Jurkat, Clone E6-1 (cell line): ENCODE data around the gene IL12RB1.
"Not testable (repeated sequence)": the region's sequence is repeated elsewhere in the genome, so short reads cannot be mapped to it uniquely, and the experiment has no call there.

ENCODE experiments used
- DNase-seq: peaks from one replicate; pipeline ENCODE4 v3.0.0-alpha.2; 2011; ENCODE audit warnings: low read depth, low spot score
- H3K4me3 ChIP-seq: 2 replicates; pipeline ENCODE4 v1.5.1; 2011; ENCODE audit warnings: mild to moderate bottlenecking, low read length, control low read depth, moderate library complexity

Gene IL12RB1

DNA sequence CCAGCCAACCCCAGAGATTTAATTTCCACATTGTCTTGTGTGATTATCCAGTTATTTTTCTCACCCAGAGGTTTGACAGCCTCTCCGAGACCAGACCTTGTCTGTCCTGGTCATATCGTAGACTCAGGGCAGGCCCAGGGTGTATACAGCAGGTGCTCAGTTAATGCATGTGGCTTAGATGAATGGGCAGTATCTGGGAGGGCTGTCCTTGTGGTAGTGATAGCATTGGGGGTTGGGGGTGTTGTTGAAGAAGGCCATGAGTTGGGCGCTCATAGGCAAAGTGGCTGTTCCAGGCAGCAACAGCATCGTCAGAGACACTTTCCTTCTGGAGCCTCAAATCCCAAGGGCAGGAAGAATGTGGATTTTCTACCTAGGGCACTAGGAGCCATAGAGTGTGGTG, 27.7 kb upstream of the IL12RB1 start:
- H3K4me3 ChIP-seq, result no peak overlapping the region
- no peak for DNase-seq

GRCh38 chr19:18113827-18114226, 27.1 kb upstream of the IL12RB1 start:
- no peak overlapping the region for H3K4me3 ChIP-seq
- DNase-seq, result no peak

- DNase-seq, result peak; percentile 31
- H3K4me3 ChIP-seq, result no peak overlapping the region
Observed at GRCh38 chr19:18112989-18113478, 26.3 kb upstream of the IL12RB1 start.

GRCh38 chr19:18110609-18111232, 24.0 kb upstream of the IL12RB1 start:
- H3K4me3 ChIP-seq, result no peak overlapping the region
- no peak for DNase-seq

- no peak for DNase-seq
Observed at GRCh38 chr19:18109733-18110608, 23.2 kb upstream of the IL12RB1 start.

DNA sequence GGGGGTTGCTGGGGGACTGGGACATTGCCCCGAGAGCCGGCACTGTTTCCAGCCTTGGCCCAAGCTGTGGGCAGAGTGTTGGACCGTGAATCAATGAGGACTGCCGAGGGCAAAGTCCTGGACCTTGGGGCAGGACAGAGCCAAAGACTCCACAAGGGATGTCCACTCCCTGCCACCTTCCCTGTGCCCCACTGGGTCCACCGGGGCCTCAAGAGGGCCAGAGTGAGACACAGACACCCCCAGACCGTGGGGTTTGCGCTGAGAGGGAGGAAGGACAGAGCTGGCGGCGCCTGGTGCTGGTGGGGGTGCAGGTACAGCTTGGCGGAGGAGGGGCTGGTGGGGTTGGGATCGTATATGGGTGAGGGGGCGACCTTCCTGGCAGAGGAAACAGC, 22.6 kb upstream of the IL12RB1 start:
- H3K4me3 ChIP-seq, result peak overlapping the region; percentile 52
- no peak for DNase-seq

More at GRCh38 chr19:18109733-18110608, 23.2 kb upstream of the IL12RB1 start:
- H3K4me3 ChIP-seq, result peak overlapping the region; percentile 52

DNA sequence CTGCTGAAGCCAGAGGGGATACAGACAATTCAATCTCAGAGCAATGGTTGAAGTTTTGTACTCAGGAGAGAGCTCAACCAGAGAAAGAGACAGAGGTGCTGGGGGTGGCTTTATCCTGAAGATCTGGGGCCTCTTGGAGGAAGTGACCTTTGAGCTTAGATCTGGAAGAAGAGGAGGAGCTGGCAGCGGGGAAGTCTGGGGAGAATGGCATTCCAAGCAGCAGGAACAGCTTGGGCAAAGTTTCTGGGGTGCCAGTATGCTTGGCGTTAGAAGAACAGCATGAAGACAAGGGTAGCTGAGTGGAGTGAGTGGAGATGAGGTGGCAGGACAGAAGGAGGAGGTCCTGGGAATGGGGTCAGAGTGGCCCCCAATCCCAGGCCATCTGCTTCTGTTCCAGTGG, 22.2 kb upstream of the IL12RB1 start:
- DNase-seq, result no peak
- no peak overlapping the region for H3K4me3 ChIP-seq

GRCh38 chr19:18107235-18107634, 20.5 kb upstream of the IL12RB1 start:
- no peak for DNase-seq
- no peak overlapping the region for H3K4me3 ChIP-seq

GRCh38 chr19:18105259-18105658, 18.5 kb upstream of the IL12RB1 start:
- DNase-seq, H3K4me3 ChIP-seq: not testable (repeated sequence)

GRCh38 chr19:18104793-18105131, 18.0 kb upstream of the IL12RB1 start:
- H3K4me3 ChIP-seq, result peak overlapping the region; percentile 52

DNA sequence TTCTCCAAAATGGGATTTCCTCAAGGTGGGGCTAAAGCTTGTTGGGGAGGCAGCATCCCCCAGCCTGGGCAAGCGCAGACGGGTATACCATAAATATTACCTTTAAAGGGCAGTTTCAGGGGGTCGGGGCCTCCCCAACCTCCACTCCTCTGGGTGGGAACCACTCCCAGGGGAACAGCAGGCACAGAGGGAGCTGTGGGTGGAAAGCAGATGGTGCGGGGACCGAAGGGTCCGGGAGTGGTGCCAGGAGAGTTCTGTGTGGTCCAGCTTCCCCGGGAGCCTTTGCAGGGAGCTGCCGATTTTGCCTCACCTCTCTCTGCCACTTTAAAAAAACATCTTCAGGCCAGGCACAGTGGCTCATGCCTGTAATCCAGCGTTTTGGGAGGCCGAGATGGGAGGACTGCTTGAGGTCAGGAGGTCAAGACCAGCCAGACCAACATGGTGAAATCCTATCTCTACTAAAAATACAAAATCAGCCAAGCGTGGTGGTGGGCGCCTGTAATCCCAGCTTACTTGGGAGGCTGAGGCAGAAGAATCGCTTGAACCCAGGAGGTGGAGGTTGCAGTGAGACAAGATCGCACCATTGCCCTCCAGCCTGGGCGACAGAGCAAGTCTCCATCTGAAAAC, 16.3 kb upstream of the IL12RB1 start:
- no peak for DNase-seq
- no peak overlapping the region for H3K4me3 ChIP-seq

More at GRCh38 chr19:18104793-18105131, 18.0 kb upstream of the IL12RB1 start:
- DNase-seq, result no peak

DNA sequence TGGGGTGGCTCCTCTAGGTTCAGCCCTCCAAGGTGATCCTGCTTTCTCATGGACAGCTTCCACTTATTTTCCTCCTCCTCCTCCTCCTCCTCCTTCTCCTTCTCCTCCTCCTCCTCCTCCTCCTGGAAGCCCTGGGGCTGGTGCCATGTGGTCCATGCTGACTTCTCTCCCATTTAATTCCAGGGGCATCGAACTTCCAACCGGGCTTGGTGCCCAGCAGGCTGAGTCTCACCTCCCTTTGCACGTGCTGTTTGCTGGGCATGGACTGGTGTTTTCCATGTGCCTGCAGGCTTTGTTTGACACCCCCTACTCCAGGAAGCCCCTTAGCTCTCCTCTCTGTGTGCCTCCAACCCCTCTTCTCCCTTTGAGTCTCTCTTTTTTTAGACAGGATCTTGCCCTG, 14.5 kb upstream of the IL12RB1 start:
- DNase-seq, result no peak
- H3K4me3 ChIP-seq, result no peak overlapping the region

GRCh38 chr19:18100710-18101109, 14.0 kb upstream of the IL12RB1 start:
- no peak for DNase-seq
- H3K4me3 ChIP-seq, result no peak overlapping the region

DNA sequence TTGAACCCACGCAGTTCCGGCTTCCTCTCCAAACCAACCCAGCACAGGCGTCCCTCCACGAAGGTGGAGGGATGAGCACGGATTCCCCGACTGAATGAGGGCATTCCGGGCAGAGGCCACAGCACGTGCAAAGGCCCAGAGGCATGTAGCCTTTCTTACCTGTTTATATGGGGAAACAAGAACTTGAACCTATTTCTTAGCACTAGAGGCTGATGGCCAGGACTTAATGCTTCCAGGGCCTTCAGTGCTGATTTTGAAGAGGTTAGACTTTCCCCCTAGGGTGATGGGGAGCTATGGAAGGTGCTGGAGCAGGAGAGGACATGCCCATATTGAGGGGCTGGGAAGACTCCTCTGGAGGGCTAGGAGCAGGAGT, 12.9 kb upstream of the IL12RB1 start:
- no peak overlapping the region for H3K4me3 ChIP-seq
- no peak for DNase-seq

GRCh38 chr19:18098891-18099622, 12.3 kb upstream of the IL12RB1 start:
- H3K4me3 ChIP-seq, result no peak overlapping the region
- DNase-seq, result no peak

- no peak for DNase-seq
- H3K4me3 ChIP-seq, result peak overlapping the region; percentile 69
Observed at GRCh38 chr19:18097993-18098890, 11.5 kb upstream of the IL12RB1 start.

DNA sequence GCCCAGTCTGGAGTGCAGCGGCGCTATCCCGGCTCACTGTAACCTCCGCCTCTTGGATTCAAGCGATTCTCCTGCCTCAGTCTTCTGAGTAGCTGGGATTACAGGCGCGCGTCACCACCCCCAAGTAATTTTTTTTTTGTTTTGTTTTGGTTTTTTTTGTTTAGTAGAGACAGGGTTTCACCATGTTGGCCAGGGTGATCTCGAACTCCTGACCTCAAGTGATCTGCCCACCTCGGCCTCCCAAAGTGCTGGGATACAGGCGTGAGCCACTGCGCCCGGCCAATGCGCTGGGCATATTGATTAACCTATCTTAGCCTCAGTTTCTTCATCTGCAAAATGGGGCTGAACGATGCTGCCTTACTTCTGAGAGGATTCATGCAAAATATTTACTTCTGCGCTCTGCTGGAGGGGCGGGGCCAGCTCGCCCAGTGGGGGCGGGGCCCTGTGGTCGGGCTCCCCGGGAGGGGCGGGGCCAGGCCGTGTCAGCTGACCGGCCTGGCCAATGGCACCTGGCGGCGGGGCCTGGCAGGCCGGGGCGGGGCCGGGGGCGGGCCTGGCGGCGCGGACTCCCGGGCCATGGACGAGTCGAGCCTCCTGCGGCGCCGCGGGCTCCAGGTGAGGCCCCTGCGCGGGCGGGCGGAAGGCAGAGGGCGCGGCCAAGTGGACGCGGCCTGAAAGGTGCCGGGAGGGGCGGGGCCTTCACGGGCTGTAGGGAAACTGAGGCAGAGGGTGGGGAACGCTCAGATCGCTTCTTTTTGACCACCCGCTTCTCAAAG, 10.7 kb upstream of the IL12RB1 start, which contains the start of gene MAST3:
Gene MAST3 (plus strand): TSS at position 562 of the 776 bp plus-strand sequence. CDS start 15 bp downstream, at position 577.
- peak within 1 kb of the TSS; percentile 69 for H3K4me3 ChIP-seq
- DNase-seq, result peak; percentile 72

GRCh38 chr19:18096258-18096657, 9.5 kb upstream of the IL12RB1 start:
- no peak for DNase-seq
- no peak overlapping the region for H3K4me3 ChIP-seq
